DMS79 (cell line): Measurements from ENCODE around the gene CNRIP1.

Experiments used
- DNase-seq: peaks from one replicate; lab custom pipeline; 2025; lab: John Stamatoyannopoulos, UW

Gene CNRIP1

GRCh38 chr2:68292108-68292710 lies 27.5 kb downstream of the CNRIP1 start:
- peak; percentile 1 for DNase-seq

DNA sequence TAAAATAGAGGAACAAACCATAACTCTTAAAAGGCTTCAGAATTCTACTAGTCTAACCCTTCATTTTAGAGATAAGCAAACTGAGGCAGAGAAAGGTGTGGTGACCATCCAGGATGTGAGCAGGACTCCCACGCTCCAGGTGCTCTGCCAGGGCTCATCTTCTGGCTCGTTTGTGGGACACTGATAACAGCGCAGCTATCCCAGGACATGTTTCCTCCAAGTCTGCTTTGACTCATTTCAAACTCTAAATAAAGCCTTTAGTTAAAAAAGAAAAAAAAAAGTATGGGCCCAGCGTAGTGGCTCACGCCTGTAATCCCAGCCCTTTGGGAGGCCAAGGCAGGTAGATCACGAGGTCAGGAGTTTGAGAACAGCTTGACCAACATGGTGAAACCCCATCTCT lies 28.4 kb downstream of the CNRIP1 start:
- DNase-seq, result no peak

DNA sequence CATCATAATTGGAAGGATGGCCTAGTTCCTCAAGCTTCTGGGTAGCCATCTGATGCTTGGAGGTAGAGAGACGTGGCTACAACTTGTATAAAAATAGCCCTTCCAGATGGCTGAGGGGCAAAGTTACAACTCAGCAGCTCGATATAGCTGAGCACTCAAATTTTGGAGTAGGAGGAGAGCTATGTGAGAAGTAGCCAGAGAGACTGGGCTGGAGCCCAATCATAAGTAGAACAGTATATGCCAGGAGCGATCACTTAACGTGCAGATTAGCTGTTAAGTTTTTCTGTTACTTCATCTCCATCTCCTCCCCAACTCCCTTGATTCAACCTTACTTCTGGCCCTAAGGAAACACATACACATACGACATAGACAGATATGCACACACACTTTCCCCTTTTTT lies 28.8 kb downstream of the CNRIP1 start:
- DNase-seq, result no peak

GRCh38 chr2:68287580-68288441 lies 31.9 kb downstream of the CNRIP1 start:
- DNase-seq, result no peak

DNA sequence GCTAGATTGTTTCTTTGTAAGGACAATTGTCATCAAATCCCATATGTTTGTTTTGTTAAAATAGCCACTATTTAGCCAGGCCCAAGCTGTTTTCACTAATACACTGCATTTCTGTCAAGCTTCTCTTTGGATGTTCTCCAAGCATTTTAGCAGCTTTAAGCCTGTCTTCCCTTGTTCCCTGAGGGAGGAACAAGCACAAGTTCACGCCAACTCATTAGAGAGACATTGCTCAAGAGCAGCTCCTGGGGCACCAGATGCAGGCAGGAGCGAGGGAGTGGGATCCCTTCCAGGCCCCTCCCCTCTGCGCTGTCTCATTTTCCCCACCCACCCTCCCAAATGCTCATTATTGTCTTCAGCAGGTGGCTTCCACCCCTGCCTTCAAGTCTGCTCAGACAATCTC lies 34.9 kb downstream of the CNRIP1 start:
- DNase-seq, result peak; percentile 3

- no peak for DNase-seq
Observed at GRCh38 chr2:68283419-68283812, 36.3 kb downstream of the CNRIP1 start.

GRCh38 chr2:68282811-68283418 lies 36.8 kb downstream of the CNRIP1 start:
- DNase-seq, result peak; percentile 1

GRCh38 chr2:68280796-68281195 lies 39.0 kb downstream of the CNRIP1 start:
- no peak for DNase-seq

DNA sequence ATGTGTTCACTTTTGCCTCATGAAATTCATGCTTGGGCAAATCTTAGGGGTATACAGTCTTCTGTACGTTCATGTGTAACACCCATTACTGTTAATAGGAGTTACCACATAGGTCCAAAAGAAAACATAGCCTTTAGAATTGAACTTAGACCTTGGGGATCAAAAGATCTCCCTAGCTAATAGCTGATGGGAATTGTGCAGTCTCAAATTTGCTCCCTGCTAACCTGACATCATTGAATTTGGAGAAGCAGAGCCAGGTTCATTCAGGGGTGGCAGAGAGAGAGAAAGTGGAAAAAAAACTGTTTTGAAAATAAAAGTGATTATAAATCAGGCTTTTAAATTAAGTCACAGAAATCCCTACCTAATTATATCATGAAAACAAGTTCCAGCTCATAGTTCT lies 39.4 kb downstream of the CNRIP1 start:
- DNase-seq, result no peak

- peak; percentile 9 for DNase-seq
Observed at GRCh38 chr2:68279691-68280090, 40.1 kb downstream of the CNRIP1 start.

DNA sequence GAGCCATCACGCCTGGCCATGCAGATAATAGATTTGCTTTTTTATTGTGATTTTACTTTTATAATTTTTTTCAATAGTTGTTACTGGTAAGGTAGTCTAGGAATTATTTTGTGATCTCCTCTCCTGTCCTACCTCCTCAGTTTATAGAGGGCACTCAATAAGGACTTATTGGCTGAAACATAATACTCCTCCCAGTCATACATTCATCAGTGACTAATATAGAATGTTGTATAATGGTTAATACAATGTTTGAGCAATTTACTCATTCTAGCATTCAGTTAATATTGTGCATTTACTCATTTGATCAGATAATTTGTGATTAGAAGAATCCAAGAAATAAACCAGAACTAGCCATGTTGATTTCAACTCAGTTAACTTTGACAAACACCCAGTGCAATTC lies 41.6 kb downstream of the CNRIP1 start:
- DNase-seq, result no peak

- DNase-seq, result no peak
Observed at GRCh38 chr2:68274022-68274421, 45.7 kb downstream of the CNRIP1 start.

DNA sequence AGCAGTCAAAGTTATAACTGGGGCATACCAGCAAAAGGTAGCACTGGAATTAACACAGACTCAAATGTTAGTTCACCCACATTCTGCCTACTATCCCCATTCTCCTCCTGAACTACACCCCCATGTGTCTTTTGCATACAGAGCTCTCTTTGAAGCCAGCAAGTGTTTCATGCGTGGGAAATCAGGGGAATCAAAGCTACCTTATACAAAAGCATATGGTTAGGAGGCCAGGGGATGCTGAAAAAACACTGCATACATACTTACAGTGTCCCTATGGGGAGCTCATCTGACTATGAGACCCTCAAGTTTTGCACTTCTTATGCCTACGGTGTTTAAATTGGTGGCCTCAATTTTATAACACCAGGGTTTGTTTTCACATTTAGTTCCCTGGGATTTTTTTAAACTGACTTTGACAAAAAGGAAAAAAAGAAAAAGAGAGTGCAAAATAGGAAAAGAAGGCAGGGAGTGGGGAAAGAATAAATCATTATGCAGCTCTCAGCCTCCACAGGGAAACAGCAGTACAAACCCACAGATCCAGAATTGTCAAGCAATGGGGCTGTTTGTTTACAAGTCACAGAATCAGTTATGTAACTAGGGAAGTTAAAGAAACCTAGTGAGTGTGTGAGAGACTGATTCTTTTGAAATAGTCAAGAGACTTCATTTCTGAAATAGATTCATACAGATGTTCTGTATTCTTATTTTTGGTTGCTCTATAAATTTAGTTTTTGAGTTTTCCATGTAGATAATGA lies 47.3 kb downstream of the CNRIP1 start:
- no peak for DNase-seq

GRCh38 chr2:68266655-68267054 lies 53.1 kb downstream of the CNRIP1 start:
- DNase-seq, result no peak

GRCh38 chr2:68263632-68264031 lies 56.1 kb downstream of the CNRIP1 start:
- no peak for DNase-seq

DNA sequence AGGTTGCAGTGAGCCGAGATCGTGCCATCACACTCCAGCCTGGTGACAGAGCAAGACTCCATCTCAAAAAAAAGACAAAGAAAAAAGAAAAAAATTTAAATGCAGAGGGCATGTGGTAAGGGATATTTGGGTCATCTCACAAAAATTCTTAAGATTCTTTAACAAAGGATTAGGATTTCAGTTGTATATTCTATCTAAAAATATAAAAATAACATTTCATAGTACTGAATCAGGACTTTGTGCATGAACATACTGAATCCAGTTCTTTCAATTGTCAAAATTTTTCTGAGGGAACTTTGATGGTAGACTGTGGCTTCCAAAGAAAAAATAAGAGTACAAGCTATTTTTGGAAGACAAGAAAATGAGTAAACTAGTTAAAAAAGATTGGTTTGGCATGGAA lies 60.9 kb downstream of the CNRIP1 start:
- no peak for DNase-seq

DNA sequence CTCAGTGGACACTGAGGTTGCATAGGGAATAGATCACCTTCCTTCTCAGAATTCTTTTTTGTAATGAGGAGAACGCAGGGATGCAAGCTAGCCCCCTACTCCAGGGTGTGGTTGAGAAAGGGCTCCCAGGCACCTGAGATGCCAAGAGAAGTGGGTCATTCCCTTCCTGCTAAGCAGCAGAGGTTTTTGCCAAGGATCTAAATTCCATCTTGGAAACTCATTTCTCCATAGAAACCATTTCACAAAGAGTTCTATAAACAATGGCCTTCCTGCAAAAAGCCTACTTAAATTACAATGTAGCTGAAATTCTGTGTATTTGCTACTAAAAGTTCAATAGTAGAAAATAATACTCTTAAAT lies 63.7 kb downstream of the CNRIP1 start:
- DNase-seq, result no peak

DNA sequence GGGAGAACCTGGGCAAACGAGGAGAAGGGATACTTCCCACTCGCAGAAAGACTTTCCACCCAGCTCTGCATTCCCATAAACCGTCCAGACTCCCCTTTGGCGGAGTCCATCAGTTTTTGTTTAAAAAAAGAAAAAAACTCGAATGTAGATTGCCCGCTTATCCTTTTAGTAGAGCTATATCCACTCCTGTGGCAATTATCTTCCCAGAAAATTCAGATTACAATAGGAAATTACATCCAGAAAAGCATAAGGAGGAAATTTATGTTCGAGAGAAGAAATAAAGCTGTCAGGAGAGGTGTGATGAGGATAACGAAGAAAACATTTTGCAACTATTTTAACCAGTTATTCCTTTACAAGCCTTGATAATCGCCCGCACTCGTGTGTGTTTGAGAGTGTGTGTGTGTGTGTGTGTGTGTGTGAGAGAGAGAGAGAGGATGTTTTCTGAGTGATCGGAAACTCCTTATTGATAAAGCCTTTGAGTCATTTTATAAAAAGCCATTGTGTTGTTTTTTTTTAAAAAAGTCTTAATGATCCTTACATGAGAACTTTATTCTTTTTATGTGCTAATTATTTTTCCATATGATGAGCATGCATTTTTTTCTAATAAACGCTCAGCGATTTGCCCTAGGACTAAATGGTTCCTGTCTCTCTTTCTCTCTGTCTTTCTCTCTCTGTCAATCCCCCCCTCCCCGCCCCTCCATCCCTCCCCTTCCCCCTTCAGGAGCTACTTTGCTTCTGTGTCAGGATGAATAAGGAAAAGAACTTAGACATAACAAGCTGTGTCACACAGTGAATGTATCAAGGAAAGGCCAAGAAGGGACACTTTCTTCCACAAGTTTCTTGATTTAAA lies 66.3 kb downstream of the CNRIP1 start:
- no peak for DNase-seq

DNA sequence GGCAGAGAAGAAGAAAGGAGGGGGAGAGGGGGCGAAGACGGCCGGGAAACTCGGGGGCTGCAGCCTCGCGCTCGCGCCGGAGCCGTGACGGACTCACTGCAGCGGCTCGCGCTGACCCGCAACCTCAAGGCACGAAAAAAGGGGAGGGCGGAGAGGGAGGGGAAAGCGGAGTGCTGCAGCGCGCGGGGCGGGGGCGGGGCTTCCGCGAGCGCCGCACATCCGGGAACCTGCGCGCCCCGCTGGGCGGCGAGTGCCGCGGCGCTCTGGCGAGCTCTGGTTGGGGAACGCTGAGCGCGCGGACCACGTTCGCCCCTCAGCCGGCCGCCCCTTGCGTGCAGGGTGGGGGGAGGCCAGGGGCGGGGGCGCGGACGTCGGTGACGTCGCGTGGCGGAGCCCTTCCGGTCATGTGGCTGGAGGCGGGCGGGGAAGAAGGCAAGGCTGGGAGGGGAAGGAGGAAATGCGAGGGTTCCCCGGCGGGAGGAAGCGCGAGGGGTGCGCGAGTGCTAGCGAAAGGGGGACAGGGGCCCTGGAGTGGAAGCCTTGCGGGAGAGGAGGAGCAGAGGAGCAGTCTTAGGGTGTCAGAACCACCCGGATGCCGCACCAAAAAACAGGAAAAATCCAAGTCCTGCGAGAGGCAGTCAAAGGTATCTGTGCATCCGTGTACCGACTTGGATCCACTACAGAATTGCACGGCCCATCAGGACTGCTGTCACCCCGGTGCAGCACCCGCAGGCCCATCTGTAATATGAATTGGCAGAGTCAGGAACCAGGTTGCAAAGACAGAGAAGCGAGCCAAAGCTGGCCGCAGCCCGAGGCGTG lies 67.1 kb downstream of the CNRIP1 start, which contains the start of gene PPP3R1:
TSS of gene PPP3R1 (minus strand) at position 133 of the 819 bp plus-strand sequence. CDS start 405 bp downstream, outside the sequence.
- peak; percentile 83 for DNase-seq

DNA sequence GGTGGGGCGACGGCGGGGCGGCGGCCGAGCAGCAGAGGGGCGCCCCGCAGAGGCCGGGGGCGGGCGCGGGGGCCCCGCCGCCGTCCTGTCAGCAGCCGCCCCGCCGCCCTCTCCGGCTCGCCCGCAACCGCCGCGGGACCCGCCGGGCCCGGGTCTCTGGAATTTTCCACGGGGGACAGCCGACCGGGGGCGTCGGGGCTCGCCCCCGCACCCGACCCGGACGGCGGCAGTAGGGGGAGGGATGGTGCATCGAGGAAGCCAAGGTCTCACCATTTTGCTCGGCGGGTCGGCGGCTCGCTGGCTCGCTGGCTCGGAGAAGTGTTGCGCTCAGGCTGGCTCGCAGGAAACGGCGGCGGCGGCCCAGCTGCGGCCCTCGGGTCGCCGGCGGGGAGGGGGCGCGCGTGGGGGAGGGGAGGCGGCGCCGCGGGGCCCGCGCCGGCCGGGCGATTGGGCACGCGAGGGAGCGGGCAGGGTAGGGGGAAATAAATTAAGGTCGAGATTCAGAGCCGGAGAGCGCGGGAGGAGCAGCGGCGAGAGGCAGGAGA lies 67.8 kb downstream of the CNRIP1 start:
- no peak for DNase-seq
